PC-9 (cell line): ENCODE results near the gene BMP8B. TPM values are rescaled to one million over a fixed set of nuclear protein-coding genes. Genes with fewer than 3 reads are reported as not detected.

Experiments
- BruUV-seq: library from RNA; stranded (reverse); fragments of 400-500 nt; replicated peaks from 2 replicates; lab custom pipeline; 2021; lab: Mats Ljungman, UMichigan
- CTCF ChIA-PET: fragments of 300-600 bp; sonication (Branson Sonifier 250); formaldehyde crosslinking; loops from one replicate; lab custom pipeline; 2022; ENCODE audit warnings: antibody characterized with exemption; lab: Charles Lee
- POLR2A ChIA-PET: fragments of 300-600 bp; sonication (Branson Sonifier 250); formaldehyde crosslinking; loops from one replicate; lab custom pipeline; 2022; ENCODE audit warnings: antibody characterized with exemption; ENCODE audit not compliant: unreplicated experiment; lab: Charles Lee
- DNase-seq, 2 experiments: peaks; one replicate each; pipeline versions ENCODE4 v3.0.0 to v3.0.0-alpha.2; 2015 to 2022; ENCODE audit warnings: mixed read lengths in 1 of 2
- H2AFZ ChIP-seq: fragments of 200-600 bp; sonication (generic); 2 replicates; pipeline ENCODE4 v1.8.1; 2017; ENCODE audit warnings: antibody characterized with exemption
- H3F3A ChIP-seq: fragments of 200-600 bp; sonication (generic); 2 replicates; pipeline ENCODE4 v1.8.1; 2017; ENCODE audit warnings: antibody characterized with exemption, mild to moderate bottlenecking, low read depth; ENCODE audit not compliant: insufficient read depth
- H3K27ac ChIP-seq: fragments of 200-600 bp; sonication (generic); 2 replicates; pipeline ENCODE4 v1.6.1; 2016; ENCODE audit warnings: mixed run types
- H3K27me3 ChIP-seq: fragments of 200-600 bp; sonication (generic); 2 replicates; pipeline ENCODE4 v1.6.1; 2016; ENCODE audit warnings: low read depth, mixed run types; ENCODE audit not compliant: insufficient read depth
- H3K36me3 ChIP-seq: fragments of 200-600 bp; sonication (generic); 2 replicates; pipeline ENCODE4 v1.6.1; 2016; ENCODE audit warnings: low read depth, mixed run types
- H3K4me1 ChIP-seq: fragments of 200-600 bp; sonication (generic); replicated peaks from 2 replicates; pipeline ENCODE4 v1.6.1; 2016; ENCODE audit warnings: mixed run types; ENCODE audit not compliant: insufficient read depth
- H3K4me2 ChIP-seq: fragments of 200-600 bp; sonication (generic); 2 replicates; pipeline ENCODE4 v1.6.1; 2017; ENCODE audit warnings: mixed run types
- H3K4me3 ChIP-seq: fragments of 200-600 bp; sonication (generic); 2 replicates; pipeline ENCODE4 v1.6.1; 2016; ENCODE audit warnings: mixed run types
- H3K79me2 ChIP-seq: fragments of 200-600 bp; sonication (generic); 2 replicates; pipeline ENCODE4 v1.6.1; 2017; ENCODE audit warnings: low read depth, mixed run types
- H3K9me2 ChIP-seq: fragments of 200-600 bp; sonication (generic); 2 replicates; pipeline ENCODE4 v1.8.1; 2017; ENCODE audit warnings: mild to moderate bottlenecking; ENCODE audit not compliant: insufficient read depth
- H3K9me3 ChIP-seq: fragments of 200-600 bp; sonication (generic); 2 replicates; pipeline ENCODE4 v1.8.1; 2016; ENCODE audit warnings: low read depth; ENCODE audit not compliant: insufficient read depth
- H4K20me1 ChIP-seq: fragments of 200-600 bp; sonication (generic); 2 replicates; pipeline ENCODE4 v1.8.1; 2017; ENCODE audit not compliant: insufficient read depth
- CTCF ChIP-seq: fragments of 200-600 bp; sonication (generic); conservative IDR thresholded peaks from 2 replicates; pipeline ENCODE4 v1.6.1; 2017; ENCODE audit warnings: mixed run types, antibody characterized with exemption, mild to moderate bottlenecking, moderate library complexity
- EZH2 ChIP-seq: fragments of 200-600 bp; sonication (generic); IDR thresholded peaks from 2 replicates; pipeline ENCODE4 v1.8.0; 2017; ENCODE audit warnings: antibody characterized with exemption, low read depth
- intact Hi-C: fragments of 100-400 bp; cut with micrococcal nuclease; formaldehyde crosslinking; loops from one replicate; pipeline ENCODE4 v1.10.0; 2022; ENCODE audit not compliant: unreplicated experiment
- total RNA-seq: library from RNA; stranded (reverse); gene quantifications from 2 replicates; pipeline ENCODE4 v1.2.3, GENCODE V29; 2021

Gene BMP8B
- total RNA-seq, 1 experiment from 2014 or later = 2.4 TPM

DNA sequence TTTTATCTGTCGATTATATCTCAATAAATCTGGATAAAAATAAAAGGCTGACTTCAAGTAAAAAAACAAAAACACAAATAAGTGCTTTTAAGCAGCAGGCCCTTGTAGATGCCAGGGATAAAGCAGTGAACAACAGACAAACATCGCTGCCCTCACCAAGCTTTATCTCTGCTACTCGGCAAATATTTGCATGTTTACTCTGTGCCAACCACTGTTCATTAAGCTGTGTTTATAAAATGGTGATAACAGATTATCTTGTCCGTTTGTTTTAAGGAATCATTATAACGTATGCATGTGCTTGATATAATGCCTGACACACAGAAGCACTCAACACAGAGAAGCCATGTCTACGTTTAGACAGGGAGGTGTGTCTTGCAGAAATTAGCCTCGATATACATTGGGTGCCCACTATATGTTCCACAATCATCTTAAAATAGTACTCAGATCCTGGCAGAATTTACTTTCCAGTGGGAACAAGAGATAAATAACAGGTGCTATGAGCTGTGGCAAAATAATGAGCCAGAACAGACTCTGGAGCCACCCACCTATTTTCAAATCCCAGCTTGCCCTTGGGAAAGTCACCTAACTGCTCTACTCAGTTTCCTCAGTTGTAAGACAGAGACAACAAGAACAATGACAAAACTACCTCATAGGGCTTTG, 47.4 kb upstream of the BMP8B start:
- intact Hi-C loops = no loop called here
- H4K20me1 ChIP-seq = no peaks in the 10 kb centered on the region
- no peaks in the 10 kb centered on the region for H3K9me3 ChIP-seq
- no peaks in the 10 kb centered on the region for H3F3A ChIP-seq
- BruUV-seq = no TSS peak
- peaks cover 14% of the 10 kb centered on the region; the same call in 1 of the 2 replicates for H3K36me3 ChIP-seq
- no peak overlapping the region for H3K4me2 ChIP-seq
- no peak overlapping the region for H3K4me3 ChIP-seq
- no peaks in the 10 kb centered on the region for H3K79me2 ChIP-seq
- H3K27ac ChIP-seq = no peak overlapping the region
- no peaks in the 10 kb centered on the region for H3K27me3 ChIP-seq
- no peak for DNase-seq
- H3K4me1 ChIP-seq = no peaks in the 10 kb centered on the region
- H2AFZ ChIP-seq = no peak overlapping the region
- ChIA-PET POLR2A (interaction anchor here (0.6 kb wide), 1 partner anchor 100 kb away, joined by 3 read pairs; no protein-coding TSS in a partner anchor), CTCF (no interaction called here)
- TF ChIP-seq EZH2 (no peak), CTCF (no peak)
- H3K9me2 ChIP-seq = no peaks in the 10 kb centered on the region

DNA sequence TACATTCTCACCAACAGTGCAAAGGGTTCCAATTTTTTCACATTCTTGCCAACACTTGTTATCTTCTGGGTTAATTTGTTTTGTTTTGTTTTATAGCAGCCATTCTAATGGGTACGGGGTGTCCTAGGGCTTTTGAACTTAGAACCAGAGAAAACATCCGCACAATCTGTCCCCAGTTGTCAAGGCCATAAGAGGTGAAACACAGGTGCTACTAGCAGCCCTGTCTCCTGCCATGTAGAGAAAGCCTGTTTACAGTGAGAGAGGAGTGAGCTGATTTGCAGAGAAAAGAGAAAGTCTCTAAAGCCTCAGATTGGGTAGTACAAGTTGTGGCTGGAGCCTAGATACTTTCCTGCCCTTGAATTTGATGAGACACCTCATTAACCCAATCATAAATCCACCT, 46.4 kb upstream of the BMP8B start:
- DNase-seq = no peak
- ChIA-PET CTCF (no interaction called here), POLR2A (interaction anchor here (0.6 kb wide), 1 partner anchor 56 kb away, joined by 7 read pairs; no protein-coding TSS in a partner anchor)
- BruUV-seq = no TSS peak
- no peaks in the 10 kb centered on the region for H4K20me1 ChIP-seq
- peaks cover 5% of the 10 kb centered on the region for H3K4me1 ChIP-seq
- intact Hi-C loops = no loop called here
- peaks cover 9% of the 10 kb centered on the region; the same call in 1 of the 2 replicates for H3K36me3 ChIP-seq
- H3K79me2 ChIP-seq = no peaks in the 10 kb centered on the region
- no peaks in the 10 kb centered on the region for H3F3A ChIP-seq
- no peaks in the 10 kb centered on the region for H3K9me2 ChIP-seq
- no peaks in the 10 kb centered on the region for H3K9me3 ChIP-seq
- no peak overlapping the region for H3K27ac ChIP-seq
- H3K4me3 ChIP-seq = no peak overlapping the region
- H2AFZ ChIP-seq = no peak overlapping the region
- TF ChIP-seq EZH2 (no peak), CTCF (no peak)
- H3K4me2 ChIP-seq = no peak overlapping the region
- no peaks in the 10 kb centered on the region for H3K27me3 ChIP-seq

GRCh38 chr1:39833621-39834385, 45.1 kb upstream of the BMP8B start:
- Histone ChIP-seq H3K27ac (no peak overlapping the region), H3K27me3 (no peaks in the 10 kb centered on the region), H4K20me1 (no peaks in the 10 kb centered on the region), H3K4me2 (no peak overlapping the region), H3F3A (no peaks in the 10 kb centered on the region), H3K36me3 (no peaks in the 10 kb centered on the region), H3K79me2 (no peaks in the 10 kb centered on the region), H3K9me3 (no peaks in the 10 kb centered on the region), H3K4me1 (peaks cover 13% of the 10 kb centered on the region), H3K4me3 (no peak overlapping the region), H2AFZ (no peak overlapping the region), H3K9me2 (no peaks in the 10 kb centered on the region)
- POLR2A ChIA-PET = no interaction called here
- intact Hi-C loops = loop anchor here (5.0 kb wide), 1 partner anchor 68 kb away; the partner anchor contains the start of gene MYCL
- no peak for TF ChIP-seq CTCF
- no peak for TF ChIP-seq EZH2
- no TSS peak for BruUV-seq
- CTCF ChIA-PET = no interaction called here
- DNase-seq = no peak
